GM10266 (cell line): ENCODE results near the gene IGSF5.

Experiments
- DNase-seq: peaks from one replicate; pipeline ENCODE4 v3.0.0; 2012; ENCODE audit errors: extremely low spot score
- CTCF ChIP-seq: IDR thresholded peaks from 2 replicates; pipeline ENCODE4 v1.5.1; 2012; ENCODE audit warnings: mild to moderate bottlenecking, low read depth; ENCODE audit not compliant: control insufficient read depth, insufficient read depth; ENCODE audit errors: missing control alignments

Gene IGSF5

GRCh38 chr21:39724944-39725343 is 20.0 kb upstream of the IGSF5 start:
- no peak for DNase-seq
- TF ChIP-seq CTCF: no peak

GRCh38 chr21:39726133-39726532 is 18.9 kb upstream of the IGSF5 start:
- no peak for DNase-seq
- TF ChIP-seq CTCF: no peak

GRCh38 chr21:39727401-39728120 is 17.4 kb upstream of the IGSF5 start:
- DNase-seq: no peak
- TF ChIP-seq CTCF: no peak

GRCh38 chr21:39728341-39728740 is 16.6 kb upstream of the IGSF5 start:
- TF ChIP-seq CTCF: no peak
- no peak for DNase-seq

- no peak for DNase-seq
- TF ChIP-seq CTCF: no peak
These were observed 14.4 kb upstream of the IGSF5 start for GRCh38 chr21:39730418-39731157.

GRCh38 chr21:39736716-39737115 is 8.3 kb upstream of the IGSF5 start:
- no peak for TF ChIP-seq CTCF
- no peak for DNase-seq

GRCh38 chr21:39737376-39738000 is 7.5 kb upstream of the IGSF5 start:
- no peak for TF ChIP-seq CTCF
- DNase-seq: no peak
